ENCODE data around the gene QRICH2. TPM values are rescaled to one million over a fixed set of nuclear protein-coding genes. Genes with fewer than 3 reads are reported as not detected.
"Not testable (repeated sequence)": the region's sequence is repeated elsewhere in the genome, so short reads cannot be mapped to it uniquely, and the experiment has no call there.

Gene QRICH2
- total RNA-seq, 1 donor from 2014 or later = 1.8 TPM

DNA sequence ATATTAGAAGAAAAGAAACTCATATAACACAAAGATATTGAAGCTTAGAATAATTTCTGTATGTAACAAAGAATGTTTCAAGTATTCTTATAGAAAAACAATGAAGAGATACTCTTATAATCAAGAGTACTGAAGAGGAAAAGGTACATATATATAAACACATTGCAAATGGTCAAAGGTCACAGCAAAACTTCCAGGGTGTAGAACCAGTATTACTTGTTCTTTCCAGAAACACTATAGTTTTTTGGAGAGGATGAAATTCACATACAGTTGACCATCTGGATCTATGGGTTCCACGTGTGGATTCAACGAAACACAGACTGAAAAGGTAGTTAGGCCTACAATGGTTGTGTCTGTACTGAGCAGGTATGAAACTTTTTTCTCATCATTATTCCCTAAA, 23.0 kb upstream of the QRICH2 start:
- intact Hi-C loops (cut with DNase I) = no loop called here
- no peak for DNase-seq (ENCODE audit: low spot score)

DNA sequence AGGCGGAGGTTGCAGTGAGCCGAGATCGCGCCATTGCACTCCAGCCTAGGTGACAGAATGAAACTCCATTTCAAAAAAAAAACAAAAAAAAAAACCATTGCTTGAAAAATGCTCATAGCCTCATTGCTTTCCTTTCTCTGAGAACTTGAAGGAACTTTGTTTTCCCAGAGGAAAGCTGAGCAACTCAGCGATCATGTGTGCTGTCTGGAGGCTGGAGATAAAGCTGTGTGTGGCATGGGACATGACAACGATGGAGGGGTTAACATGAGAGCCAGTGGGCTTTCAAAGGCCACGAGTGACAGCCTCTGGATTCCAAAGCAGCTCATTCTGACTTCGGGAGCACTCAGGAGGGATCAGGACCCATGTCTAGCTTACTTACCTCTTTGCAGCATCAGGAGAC, 21.6 kb upstream of the QRICH2 start:
- intact Hi-C loops (cut with DNase I) = no loop called here

GRCh38 chr17:76327696-76328095, 19.6 kb upstream of the QRICH2 start:
- DNase-seq (ENCODE audit: low spot score) = no peak
- intact Hi-C loops (cut with DNase I) = no loop called here

More for the DNA sequence above, 21.6 kb upstream of the QRICH2 start:
- no peak for DNase-seq (ENCODE audit: low spot score)

DNA sequence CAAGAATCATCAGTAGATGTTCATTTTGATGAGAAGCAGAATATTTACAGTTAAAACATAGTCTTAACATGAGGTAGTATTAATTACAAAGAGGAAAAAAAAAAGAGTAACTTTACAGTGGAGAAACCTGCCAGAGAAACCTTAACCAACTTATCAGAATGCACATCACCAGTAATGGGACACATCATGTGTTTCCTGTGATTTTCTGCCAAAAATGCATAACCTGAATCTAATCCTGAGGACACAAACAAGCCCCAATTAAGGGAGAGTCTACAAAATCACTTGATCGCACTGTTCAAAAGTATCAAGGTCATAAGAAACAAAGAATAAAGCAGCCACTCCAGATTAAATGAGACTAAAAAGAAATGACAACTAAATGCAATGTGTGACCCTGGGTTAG, 18.2 kb upstream of the QRICH2 start:
- intact Hi-C loops (cut with DNase I) = no loop called here
- no peak for DNase-seq (ENCODE audit: low spot score)

- DNase-seq (ENCODE audit: low spot score) = no peak
- intact Hi-C loops (cut with DNase I) = no loop called here
Measured at GRCh38 chr17:76318586-76318985, 10.5 kb upstream of the QRICH2 start.

- no peak for DNase-seq (ENCODE audit: low spot score)
- intact Hi-C loops (cut with DNase I) = no loop called here
Measured at GRCh38 chr17:76317535-76317934, 9.5 kb upstream of the QRICH2 start.

- no peak for DNase-seq (ENCODE audit: low spot score)
- intact Hi-C loops (cut with DNase I) = no loop called here
Measured at GRCh38 chr17:76314392-76315227, 6.5 kb upstream of the QRICH2 start.

- intact Hi-C loops (cut with DNase I) = no loop called here
- no peak for DNase-seq (ENCODE audit: low spot score)
Measured at GRCh38 chr17:76312735-76313134, 4.7 kb upstream of the QRICH2 start.

GRCh38 chr17:76309461-76309860, 1.4 kb upstream of the QRICH2 start:
- intact Hi-C loops (cut with DNase I) = no loop called here

GRCh38 chr17:76307299-76307965, 644 bp downstream of the QRICH2 start:
- no peak for DNase-seq (ENCODE audit: low spot score)
- intact Hi-C loops (cut with DNase I) = no loop called here

More at GRCh38 chr17:76309461-76309860, 1.4 kb upstream of the QRICH2 start:
- no peak for DNase-seq (ENCODE audit: low spot score)

- DNase-seq (ENCODE audit: low spot score); intact Hi-C loops (cut with DNase I): not testable (repeated sequence)
Measured at GRCh38 chr17:76305135-76305454, 3.0 kb downstream of the QRICH2 start.

DNA sequence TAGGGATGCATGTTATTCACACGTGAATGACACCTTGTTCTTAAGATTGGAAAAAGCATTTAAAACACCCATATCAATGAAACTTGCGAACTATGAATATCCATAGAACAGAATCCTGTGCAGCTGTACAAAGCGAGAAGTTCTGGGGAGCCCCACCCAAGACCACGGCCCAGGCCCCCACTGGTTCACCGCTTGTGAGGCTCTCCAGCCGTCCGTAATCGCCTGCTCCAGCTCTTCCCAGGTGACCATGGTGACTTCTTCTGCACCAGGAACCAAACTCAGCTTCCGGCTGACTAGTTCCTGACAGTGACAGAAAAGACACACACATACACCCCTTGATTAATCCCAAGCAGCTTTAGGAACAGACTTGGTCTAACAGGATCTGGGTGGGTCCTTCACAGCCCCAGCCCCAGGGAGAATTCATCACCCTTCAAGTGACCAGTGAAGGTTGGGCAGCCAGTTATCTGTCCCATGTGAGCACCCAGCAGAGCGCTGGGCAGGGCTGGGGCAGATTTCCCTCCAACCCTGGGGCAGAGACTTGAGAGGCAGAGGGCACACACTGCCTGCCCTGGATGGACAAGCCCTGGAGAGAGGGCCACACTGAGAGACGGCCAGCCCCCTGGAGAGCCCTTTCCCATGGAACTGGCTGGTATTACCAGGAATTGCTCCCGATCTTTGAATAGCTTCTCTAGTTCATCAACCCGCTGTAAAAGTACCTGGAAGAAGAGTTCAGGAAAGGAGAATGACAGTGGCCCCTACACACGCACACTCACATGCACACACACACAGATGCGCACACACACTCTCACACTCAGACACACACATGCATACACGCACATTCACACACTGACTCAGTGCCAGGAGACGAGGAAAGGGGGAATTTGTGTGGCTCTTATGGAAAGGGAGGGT, 3.6 kb downstream of the QRICH2 start:
- intact Hi-C loops (cut with DNase I) = loop anchor here (5.0 kb wide), 2 partner anchors 153 to 203 kb away; no protein-coding TSS in a partner anchor
- DNase-seq (ENCODE audit: low spot score) = no peak

DNA sequence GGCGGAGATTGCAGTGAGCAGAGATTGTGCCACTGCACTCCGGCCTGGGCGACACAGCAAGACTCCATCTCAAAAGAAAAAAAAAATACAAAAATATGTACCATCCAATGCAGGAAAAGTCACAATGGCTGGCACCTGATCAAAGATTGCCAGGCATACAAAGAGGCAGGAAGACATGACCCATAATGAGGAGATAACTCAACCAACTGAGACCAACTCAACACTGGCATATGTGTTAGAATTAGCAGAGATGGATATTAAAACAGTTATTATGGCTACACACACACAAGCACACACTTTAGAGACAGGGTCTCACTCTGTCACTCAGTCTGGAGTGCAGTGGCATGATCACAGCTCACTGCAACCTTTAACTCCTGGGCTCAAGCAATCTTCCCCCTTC, 10.6 kb downstream of the QRICH2 start:
- DNase-seq (ENCODE audit: low spot score) = no peak
- intact Hi-C loops (cut with DNase I) = no loop called here

- intact Hi-C loops (cut with DNase I) = no loop called here
- no peak for DNase-seq (ENCODE audit: low spot score)
Measured at GRCh38 chr17:76296889-76297288, 11.2 kb downstream of the QRICH2 start.

GRCh38 chr17:76296186-76296585, 11.9 kb downstream of the QRICH2 start:
- intact Hi-C loops (cut with DNase I) = no loop called here
- no peak for DNase-seq (ENCODE audit: low spot score)

DNA sequence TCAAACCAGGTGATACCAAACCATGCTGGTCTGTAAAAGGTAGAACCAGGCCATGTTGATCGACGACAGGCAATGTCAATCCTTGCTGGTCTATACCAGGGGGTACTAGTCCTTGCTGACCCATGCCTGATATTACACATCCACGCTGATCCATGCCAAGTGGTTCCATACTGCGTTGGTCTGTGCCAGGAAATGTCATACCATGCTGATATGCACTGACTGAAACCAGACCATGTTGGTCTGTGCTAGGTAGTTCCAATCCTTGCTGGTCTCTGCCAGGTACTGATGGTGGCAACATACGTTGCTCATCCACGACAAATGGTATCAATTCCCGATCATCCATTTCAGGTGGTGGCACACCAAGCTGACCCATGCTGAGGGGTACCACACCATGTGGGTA, 15.0 kb downstream of the QRICH2 start:
- DNase-seq (ENCODE audit: low spot score) = no peak
- intact Hi-C loops (cut with DNase I) = no loop called here

- intact Hi-C loops (cut with DNase I) = no loop called here
- DNase-seq (ENCODE audit: low spot score) = no peak
Measured at GRCh38 chr17:76292567-76292966, 15.5 kb downstream of the QRICH2 start.

DNA sequence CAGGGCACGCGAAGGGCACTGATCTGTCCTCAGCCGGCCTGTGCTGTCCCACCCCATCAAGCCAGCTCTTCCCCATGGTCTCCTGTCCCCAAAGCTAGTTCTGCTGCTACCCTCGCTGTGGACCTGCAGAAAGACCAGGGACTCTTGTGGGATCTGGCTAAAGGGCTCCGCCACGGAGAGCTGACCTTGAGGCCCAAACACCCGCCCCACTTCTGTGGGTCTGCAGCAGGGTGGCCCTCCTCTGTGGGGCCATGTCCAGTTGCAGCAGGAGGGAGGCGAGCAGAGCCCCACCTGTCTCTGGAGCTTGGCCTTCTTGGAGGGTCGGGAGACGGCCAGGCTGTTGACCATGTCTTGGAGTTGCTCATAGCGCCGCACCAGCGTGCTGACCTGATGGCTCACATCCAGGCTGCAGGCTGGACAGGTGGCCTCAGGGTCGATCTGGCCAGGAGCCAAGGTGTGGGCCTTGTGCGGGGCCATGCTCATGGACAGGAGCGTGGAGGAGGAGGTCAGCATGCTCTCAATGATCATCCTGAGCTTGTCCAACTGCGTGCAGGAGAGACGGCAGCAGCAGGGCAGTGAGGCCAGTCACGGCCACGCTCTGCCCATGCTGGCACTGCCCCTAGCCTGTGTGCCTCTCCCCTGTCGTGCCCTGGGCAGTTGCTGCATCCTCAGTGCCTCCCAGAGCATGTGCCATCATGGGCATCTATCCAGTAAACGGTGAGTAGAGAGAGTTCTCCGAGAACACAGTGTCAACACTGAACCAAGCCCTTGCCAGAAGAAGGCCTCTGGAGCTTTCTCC, 26.3 kb downstream of the QRICH2 start:
- no peak for DNase-seq (ENCODE audit: low spot score)
- intact Hi-C loops (cut with DNase I) = no loop called here

- intact Hi-C loops (cut with DNase I) = no loop called here
- DNase-seq (ENCODE audit: low spot score) = no peak
Measured at GRCh38 chr17:76280650-76281049, 27.4 kb downstream of the QRICH2 start.

Measured in cardiac septum (tissue), 1 donor.